GM12873 (cell line): ENCODE results near the gene C2orf49.

Source experiments
- CTCF ChIP-seq: IDR thresholded peaks from 2 replicates; pipeline ENCODE4 v1.5.1; 2012; ENCODE audit warnings: low read depth, mild to moderate bottlenecking, moderate library complexity, low read length, control low read depth; ENCODE audit not compliant: insufficient read depth; ENCODE audit errors: missing control alignments

The C2orf49 gene

DNA sequence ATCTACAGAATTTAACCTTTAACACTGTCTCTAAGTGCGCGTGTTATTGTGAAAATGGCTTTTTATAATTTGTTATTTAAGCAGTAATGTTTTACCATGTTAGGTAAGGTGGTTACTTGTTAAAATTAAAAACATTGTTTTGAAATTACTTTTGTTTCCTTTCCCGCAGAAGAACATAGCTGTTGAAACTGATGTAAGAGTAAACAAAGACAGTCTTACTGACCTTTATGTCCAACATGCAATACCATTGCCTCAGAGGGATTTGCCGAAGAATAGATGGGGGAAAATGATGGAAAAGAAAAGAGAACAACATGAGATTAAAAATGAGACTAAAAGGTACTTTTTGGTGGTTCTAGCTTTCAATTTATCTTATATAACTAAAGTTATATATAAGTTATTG is 2.1 kb downstream of the C2orf49 start:
- TF ChIP-seq CTCF = no peak

DNA sequence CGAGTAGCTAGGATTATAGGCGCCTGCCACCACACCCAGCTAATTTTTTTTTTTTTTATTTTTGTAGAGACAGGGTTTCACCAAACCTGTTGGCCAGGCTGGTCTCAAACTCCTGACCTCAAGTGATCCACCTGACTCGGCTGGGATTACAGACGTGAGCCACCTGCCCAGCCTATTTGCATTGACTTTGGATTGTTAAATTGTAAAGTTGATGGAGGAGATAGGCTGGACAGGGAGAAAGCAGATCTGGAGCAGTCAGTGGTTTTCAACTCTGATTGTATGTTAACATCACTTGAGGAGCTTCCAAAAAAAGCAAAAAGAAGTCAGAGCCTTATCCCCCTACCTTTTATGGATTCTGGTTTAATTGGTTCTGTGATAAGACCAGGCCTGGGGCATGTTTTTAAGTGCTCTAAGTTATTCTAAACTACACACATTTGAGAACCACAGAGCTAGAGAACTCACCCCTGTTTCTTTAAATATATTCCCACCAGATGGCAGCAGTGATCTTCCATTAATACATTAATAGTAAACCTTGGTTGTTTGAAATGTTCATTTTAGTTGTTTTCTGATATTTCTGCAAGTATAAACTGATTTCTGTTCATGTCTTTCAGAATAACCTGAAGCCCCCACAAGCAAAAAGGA is 7.5 kb downstream of the C2orf49 start:
- peak; percentile 22 for TF ChIP-seq CTCF

DNA sequence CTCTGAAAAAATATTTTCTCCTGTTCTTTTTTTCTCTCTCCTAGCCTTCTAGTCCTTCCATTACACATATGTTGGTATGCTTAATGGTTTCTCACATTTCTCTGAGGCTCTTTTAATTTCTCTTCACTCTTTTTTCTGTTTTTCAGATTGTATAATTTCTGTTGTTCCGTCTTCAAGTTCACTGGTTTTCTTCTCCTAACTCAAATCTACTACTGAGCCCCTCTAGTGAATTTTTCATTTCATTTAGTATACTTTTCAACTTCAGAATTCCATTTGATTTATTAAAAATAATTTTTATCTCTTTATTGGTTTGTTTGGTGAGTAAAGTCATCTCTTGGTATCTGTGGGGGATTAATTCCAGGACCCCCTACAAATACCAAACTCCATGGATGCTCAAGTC is 19.8 kb downstream of the C2orf49 start:
- TF ChIP-seq CTCF = no peak

- no peak for TF ChIP-seq CTCF
Measured at GRCh38 chr2:105358593-105358992, 21.3 kb downstream of the C2orf49 start.

DNA sequence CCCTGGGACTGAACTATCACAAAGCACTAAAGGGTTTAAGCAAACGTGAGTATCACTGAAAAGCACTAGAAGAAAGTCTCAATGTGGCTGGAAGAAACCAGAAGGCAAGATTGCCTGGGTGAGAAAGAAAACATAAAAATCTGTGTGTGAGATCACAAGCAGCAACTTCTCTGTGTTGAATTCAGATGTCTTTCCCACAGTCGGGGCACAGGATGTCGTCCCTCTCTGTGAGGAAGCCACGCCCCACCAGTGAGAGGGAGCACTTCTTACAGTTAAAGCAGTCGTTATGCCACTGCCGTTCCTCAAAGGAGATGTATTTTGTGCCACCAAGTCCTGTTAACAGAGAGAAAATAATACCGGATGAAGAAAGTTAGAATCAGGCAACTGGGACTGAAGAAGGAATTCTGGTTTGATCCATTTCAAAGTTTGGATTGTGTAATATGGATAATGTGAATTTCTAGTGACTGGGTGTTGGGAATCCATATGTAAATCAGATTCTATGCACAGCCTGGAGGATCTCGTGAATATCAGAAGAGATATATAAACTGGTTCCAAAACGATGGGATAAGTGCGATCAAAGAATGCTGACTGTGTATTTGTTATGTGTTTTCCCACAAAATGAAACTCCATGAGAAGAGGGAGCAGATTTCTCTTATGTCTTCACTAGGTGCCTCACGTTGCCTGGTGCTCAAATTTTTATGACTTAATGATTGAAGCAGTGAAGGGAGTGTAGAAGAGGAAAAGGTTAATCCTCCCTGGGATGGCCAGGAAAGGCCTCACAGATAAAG is 24.0 kb downstream of the C2orf49 start:
- TF ChIP-seq CTCF = no peak

GRCh38 chr2:105362862-105363591 is 25.7 kb downstream of the C2orf49 start:
- TF ChIP-seq CTCF = no peak

DNA sequence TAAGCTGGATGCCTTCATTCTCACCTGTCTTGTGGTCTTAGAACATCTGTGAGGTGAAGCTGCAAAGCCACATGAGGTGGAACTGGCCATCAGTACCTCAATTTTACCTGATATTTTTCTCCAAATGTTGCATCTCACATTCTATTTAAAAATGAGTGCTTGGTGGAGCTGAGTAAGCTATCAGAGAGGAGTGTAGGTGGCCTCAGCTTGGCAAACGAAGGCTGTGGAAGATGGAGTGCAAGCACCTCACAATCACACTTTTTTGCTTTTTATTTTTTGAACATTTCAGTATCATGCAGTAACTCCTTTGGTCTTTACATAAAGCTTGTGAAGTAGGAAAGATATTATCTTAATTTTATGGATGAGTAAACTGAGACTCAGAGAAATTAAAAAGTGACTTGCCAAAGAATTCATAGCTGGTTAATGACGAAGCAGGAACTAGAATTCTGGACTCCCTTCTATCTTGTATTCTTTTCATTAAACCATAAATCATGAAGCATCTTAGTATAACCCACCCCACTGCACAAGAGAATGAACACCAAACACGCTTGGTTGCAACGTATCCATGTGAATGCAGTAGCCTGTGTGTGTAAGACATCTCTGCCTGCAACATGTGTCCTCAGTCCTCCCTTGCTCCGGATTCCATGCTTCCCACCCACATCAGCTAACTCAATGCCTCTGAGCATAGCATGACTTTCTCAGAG is 27.2 kb downstream of the C2orf49 start:
- TF ChIP-seq CTCF = no peak
